ENCODE results near the gene UPF2.
"Not testable (repeated sequence)": the region's sequence is repeated elsewhere in the genome, so short reads cannot be mapped to it uniquely, and the experiment has no call there.

DNA sequence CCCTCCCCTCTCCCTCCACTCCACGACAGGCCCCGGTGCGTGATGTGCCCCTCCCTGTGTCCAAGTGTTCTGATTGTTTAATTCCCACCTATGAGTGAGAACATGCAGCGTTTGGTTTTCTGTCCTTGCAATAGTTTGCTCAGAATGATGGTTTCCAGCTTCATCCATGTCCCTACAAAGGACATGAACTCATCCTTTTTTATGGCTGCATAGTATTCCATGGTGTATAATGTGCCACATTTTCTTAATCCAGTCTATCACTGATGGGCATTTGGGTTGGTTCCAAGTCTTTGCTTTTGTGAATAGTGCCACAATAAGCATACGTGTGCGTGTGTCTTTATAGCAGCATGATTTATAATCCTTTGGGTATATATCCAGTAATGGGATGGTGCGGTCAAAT is 70.1 kb downstream of the UPF2 start:
- TF ChIP-seq, protein P1, sequence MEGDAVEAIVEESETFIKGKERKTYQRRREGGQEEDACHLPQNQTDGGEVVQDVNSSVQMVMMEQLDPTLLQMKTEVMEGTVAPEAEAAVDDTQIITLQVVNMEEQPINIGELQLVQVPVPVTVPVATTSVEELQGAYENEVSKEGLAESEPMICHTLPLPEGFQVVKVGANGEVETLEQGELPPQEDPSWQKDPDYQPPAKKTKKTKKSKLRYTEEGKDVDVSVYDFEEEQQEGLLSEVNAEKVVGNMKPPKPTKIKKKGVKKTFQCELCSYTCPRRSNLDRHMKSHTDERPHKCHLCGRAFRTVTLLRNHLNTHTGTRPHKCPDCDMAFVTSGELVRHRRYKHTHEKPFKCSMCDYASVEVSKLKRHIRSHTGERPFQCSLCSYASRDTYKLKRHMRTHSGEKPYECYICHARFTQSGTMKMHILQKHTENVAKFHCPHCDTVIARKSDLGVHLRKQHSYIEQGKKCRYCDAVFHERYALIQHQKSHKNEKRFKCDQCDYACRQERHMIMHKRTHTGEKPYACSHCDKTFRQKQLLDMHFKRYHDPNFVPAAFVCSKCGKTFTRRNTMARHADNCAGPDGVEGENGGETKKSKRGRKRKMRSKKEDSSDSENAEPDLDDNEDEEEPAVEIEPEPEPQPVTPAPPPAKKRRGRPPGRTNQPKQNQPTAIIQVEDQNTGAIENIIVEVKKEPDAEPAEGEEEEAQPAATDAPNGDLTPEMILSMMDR (IDR thresholded peaks at IDR 0.05) = not testable (repeated sequence)
- TF ChIP-seq ZFX (IDR thresholded peaks at IDR 0.05; ENCODE audit: borderline replicate concordance) = not testable (repeated sequence)
